Adipocyte (in vitro differentiated cells): ENCODE results near the gene FBXO46.
"Not testable (repeated sequence)": the region's sequence is repeated elsewhere in the genome, so short reads cannot be mapped to it uniquely, and the experiment has no call there.

Source experiments
- DNase-seq: peaks from one replicate; pipeline ENCODE4 v3.0.0-alpha.2; 2015; ENCODE audit warnings: low read depth
- H3K27me3 ChIP-seq: replicated peaks from 2 replicates; pipeline ENCODE4 v1.7.0; 2013; ENCODE audit warnings: mild to moderate bottlenecking, low read length, moderate library complexity; ENCODE audit not compliant: control insufficient read depth, insufficient read depth
- H3K36me3 ChIP-seq: 2 replicates; pipeline ENCODE4 v1.7.0; 2013; ENCODE audit warnings: low read length, mild to moderate bottlenecking, moderate library complexity; ENCODE audit not compliant: control insufficient read depth, insufficient read depth, severe bottlenecking
- H3K4me1 ChIP-seq: 2 replicates; pipeline ENCODE4 v1.7.0; 2013; ENCODE audit warnings: mild to moderate bottlenecking, low read length, moderate library complexity; ENCODE audit not compliant: control insufficient read depth, insufficient read depth
- H3K4me3 ChIP-seq: 2 replicates; pipeline ENCODE4 v1.7.0; 2013; ENCODE audit warnings: mild to moderate bottlenecking, low read length, moderate library complexity
- H3K9ac ChIP-seq: 2 replicates; pipeline ENCODE4 v1.7.0; 2013; ENCODE audit warnings: mild to moderate bottlenecking, low read length, moderate library complexity
- H3K9me3 ChIP-seq: 2 replicates; pipeline ENCODE4 v1.7.0; 2013; ENCODE audit warnings: mild to moderate bottlenecking, low read length, moderate library complexity; ENCODE audit not compliant: control insufficient read depth

The FBXO46 gene

GRCh38 chr19:45693106-45693788 lies 37.4 kb downstream of the FBXO46 start:
- H3K36me3 ChIP-seq, result peaks cover 4% of the 10 kb centered on the region
- H3K27me3 ChIP-seq, result no peaks in the 10 kb centered on the region
- peak overlapping the region; percentile 94 for H3K4me3 ChIP-seq
- H3K4me1 ChIP-seq, result peaks cover 8% of the 10 kb centered on the region
- H3K9me3 ChIP-seq, result no peaks in the 10 kb centered on the region
- peak; percentile 95 for DNase-seq
- peak overlapping the region; percentile 90 for H3K9ac ChIP-seq

- Histone ChIP-seq H3K36me3 (peaks cover 12% of the 10 kb centered on the region), H3K4me1 (peaks cover 8% of the 10 kb centered on the region), H3K4me3 (peak within 1 kb of the TSS; percentile 94), H3K27me3 (no peaks in the 10 kb centered on the region), H3K9ac (peak within 1 kb of the TSS; percentile 94), H3K9me3 (no peaks in the 10 kb centered on the region)
- peak; percentile 99 for DNase-seq
These were observed 38.2 kb downstream of the FBXO46 start, which contains the start of gene QPCTL for GRCh38 chr19:45692187-45693105. Gene QPCTL, plus strand, starts transcription at chr19:45692666. Its CDS starts 38 bp downstream, at chr19:45692704.

GRCh38 chr19:45691516-45692186 lies 39.0 kb downstream of the FBXO46 start, which contains the start of gene SNRPD2:
Gene SNRPD2, minus strand, starts transcription at chr19:45691953. Its CDS starts 65 bp downstream, at chr19:45691888.
- peak; percentile 98 for DNase-seq
- Histone ChIP-seq H3K4me3 (peak within 1 kb of the TSS; percentile 94), H3K9ac (peak within 1 kb of the TSS; percentile 94), H3K27me3 (no peaks in the 10 kb centered on the region), H3K36me3 (peaks cover 19% of the 10 kb centered on the region), H3K9me3 (no peaks in the 10 kb centered on the region), H3K4me1 (peaks cover 8% of the 10 kb centered on the region)

GRCh38 chr19:45687599-45687998 lies 43.1 kb downstream of the FBXO46 start:
- H3K9me3 ChIP-seq, result no peaks in the 10 kb centered on the region
- no peaks in the 10 kb centered on the region for H3K27me3 ChIP-seq
- H3K4me3 ChIP-seq, result no peak overlapping the region
- peaks cover 40% of the 10 kb centered on the region for H3K36me3 ChIP-seq
- DNase-seq, result no peak
- peaks cover 6% of the 10 kb centered on the region for H3K4me1 ChIP-seq
- no peak overlapping the region for H3K9ac ChIP-seq

- H3K9ac ChIP-seq, DNase-seq, H3K27me3 ChIP-seq, H3K9me3 ChIP-seq, H3K4me3 ChIP-seq, H3K4me1 ChIP-seq: not testable (repeated sequence)
- H3K36me3 ChIP-seq, result peaks cover 40% of the 10 kb centered on the region
These were observed 45.7 kb downstream of the FBXO46 start for GRCh38 chr19:45685045-45685444.

- peaks cover 3% of the 10 kb centered on the region for H3K27me3 ChIP-seq
- H3K9ac ChIP-seq, result no peak overlapping the region
- H3K4me3 ChIP-seq, result no peak overlapping the region
- no peaks in the 10 kb centered on the region for H3K9me3 ChIP-seq
- no peak for DNase-seq
- H3K4me1 ChIP-seq, result peaks cover 4% of the 10 kb centered on the region
- peaks cover 32% of the 10 kb centered on the region for H3K36me3 ChIP-seq
These were observed 47.8 kb downstream of the FBXO46 start for GRCh38 chr19:45682908-45683307.

GRCh38 chr19:45682117-45682516 lies 48.6 kb downstream of the FBXO46 start:
- H3K9ac ChIP-seq, result peak overlapping the region; percentile 58
- H3K9me3 ChIP-seq, result no peaks in the 10 kb centered on the region
- peaks cover 9% of the 10 kb centered on the region for H3K4me1 ChIP-seq
- H3K27me3 ChIP-seq, result peaks cover 9% of the 10 kb centered on the region
- DNase-seq, result no peak
- H3K36me3 ChIP-seq, result peaks cover 24% of the 10 kb centered on the region
- H3K4me3 ChIP-seq, result no peak overlapping the region

GRCh38 chr19:45681391-45682015 lies 49.2 kb downstream of the FBXO46 start:
- H3K27me3 ChIP-seq, result peaks cover 14% of the 10 kb centered on the region
- H3K4me3 ChIP-seq, result peak overlapping the region; percentile 77
- peak; percentile 90 for DNase-seq
- peak overlapping the region; percentile 58 for H3K9ac ChIP-seq
- peaks cover 20% of the 10 kb centered on the region for H3K36me3 ChIP-seq
- peaks cover 9% of the 10 kb centered on the region for H3K4me1 ChIP-seq
- no peaks in the 10 kb centered on the region for H3K9me3 ChIP-seq

- Histone ChIP-seq H3K27me3 (peaks cover 24% of the 10 kb centered on the region), H3K36me3 (no peaks in the 10 kb centered on the region), H3K9ac (no peak overlapping the region), H3K9me3 (no peaks in the 10 kb centered on the region), H3K4me1 (peaks cover 9% of the 10 kb centered on the region), H3K4me3 (no peak overlapping the region)
- peak; percentile 63 for DNase-seq
These were observed 53.1 kb downstream of the FBXO46 start for GRCh38 chr19:45677351-45678230.

GRCh38 chr19:45676851-45677263 lies 53.8 kb downstream of the FBXO46 start:
- Histone ChIP-seq H3K9me3 (no peaks in the 10 kb centered on the region), H3K9ac (no peak overlapping the region), H3K27me3 (peaks cover 24% of the 10 kb centered on the region), H3K4me1 (peaks cover 6% of the 10 kb centered on the region), H3K36me3 (no peaks in the 10 kb centered on the region), H3K4me3 (no peak overlapping the region)
- DNase-seq, result no peak
